OCI-LY1 (cell line): ENCODE results near the gene SH3D19.

Source experiments
- CTCF ChIP-seq: fragments of 200-600 bp; sonication (generic), shearing (Covaris generic); IDR thresholded peaks from 2 replicates; pipeline ENCODE4 v1.5.1; 2017; ENCODE audit warnings: mild to moderate bottlenecking, antibody characterized with exemption, low read length, moderate library complexity, mixed read lengths
- EZH2 ChIP-seq: fragments of 200-600 bp; sonication (generic), shearing (Covaris generic); IDR thresholded peaks from 2 replicates; pipeline ENCODE4 v1.8.0; 2017; ENCODE audit warnings: borderline replicate concordance, mixed run types, mild to moderate bottlenecking, antibody characterized with exemption, low read length, moderate library complexity, mixed read lengths

- TF ChIP-seq CTCF (no peak), EZH2 (no peak)
Measured at GRCh38 chr4:151291485-151291884, 33.9 kb downstream of the SH3D19 start.
